GM10266 (cell line): ENCODE results near the gene HOXA3.

Source experiments
- DNase-seq: peaks from one replicate; pipeline ENCODE4 v3.0.0; 2012; ENCODE audit errors: extremely low spot score
- TF ChIP-seq, protein P1 (sequence below): IDR thresholded peaks from 2 replicates; pipeline ENCODE4 v1.5.1; 2012; ENCODE audit warnings: mild to moderate bottlenecking, low read depth; ENCODE audit not compliant: control insufficient read depth, insufficient read depth; ENCODE audit errors: missing control alignments

The HOXA3 gene

DNA sequence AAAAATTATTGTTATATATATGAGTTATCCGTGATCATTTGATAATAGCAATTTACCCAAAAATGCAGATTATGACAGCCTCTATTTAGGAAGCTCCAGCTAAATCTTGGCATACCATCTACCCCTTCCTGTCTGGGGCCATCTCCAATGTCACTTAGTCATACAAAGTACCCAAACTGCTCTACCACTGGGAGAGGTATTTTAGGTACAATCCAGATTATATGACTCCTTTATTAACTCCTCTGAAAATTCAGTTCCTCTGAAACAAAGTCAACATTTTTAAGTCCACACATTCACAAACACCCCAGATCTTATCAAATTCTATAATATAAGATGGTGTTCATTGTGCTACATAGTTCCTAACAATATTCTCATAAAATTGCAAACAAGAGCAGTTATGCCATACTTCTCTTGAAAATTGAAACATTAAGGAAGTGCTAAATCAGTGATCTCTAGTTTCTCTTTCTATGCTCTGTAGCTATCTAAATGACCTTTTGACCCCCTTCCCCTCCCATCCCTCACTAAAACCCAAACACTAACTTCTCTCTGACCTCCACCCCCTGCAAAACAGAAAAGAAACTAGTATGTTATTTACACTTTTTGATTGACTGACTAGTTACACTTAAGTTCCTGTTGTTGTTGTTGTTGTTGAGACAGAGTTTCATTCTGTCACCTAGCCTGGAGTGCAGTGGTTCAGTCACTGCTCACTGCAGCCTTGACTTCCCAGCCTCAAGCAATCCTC is 73.0 kb downstream of the HOXA3 start:
- TF ChIP-seq, protein P1, sequence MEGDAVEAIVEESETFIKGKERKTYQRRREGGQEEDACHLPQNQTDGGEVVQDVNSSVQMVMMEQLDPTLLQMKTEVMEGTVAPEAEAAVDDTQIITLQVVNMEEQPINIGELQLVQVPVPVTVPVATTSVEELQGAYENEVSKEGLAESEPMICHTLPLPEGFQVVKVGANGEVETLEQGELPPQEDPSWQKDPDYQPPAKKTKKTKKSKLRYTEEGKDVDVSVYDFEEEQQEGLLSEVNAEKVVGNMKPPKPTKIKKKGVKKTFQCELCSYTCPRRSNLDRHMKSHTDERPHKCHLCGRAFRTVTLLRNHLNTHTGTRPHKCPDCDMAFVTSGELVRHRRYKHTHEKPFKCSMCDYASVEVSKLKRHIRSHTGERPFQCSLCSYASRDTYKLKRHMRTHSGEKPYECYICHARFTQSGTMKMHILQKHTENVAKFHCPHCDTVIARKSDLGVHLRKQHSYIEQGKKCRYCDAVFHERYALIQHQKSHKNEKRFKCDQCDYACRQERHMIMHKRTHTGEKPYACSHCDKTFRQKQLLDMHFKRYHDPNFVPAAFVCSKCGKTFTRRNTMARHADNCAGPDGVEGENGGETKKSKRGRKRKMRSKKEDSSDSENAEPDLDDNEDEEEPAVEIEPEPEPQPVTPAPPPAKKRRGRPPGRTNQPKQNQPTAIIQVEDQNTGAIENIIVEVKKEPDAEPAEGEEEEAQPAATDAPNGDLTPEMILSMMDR, result no peak
- DNase-seq, result no peak

DNA sequence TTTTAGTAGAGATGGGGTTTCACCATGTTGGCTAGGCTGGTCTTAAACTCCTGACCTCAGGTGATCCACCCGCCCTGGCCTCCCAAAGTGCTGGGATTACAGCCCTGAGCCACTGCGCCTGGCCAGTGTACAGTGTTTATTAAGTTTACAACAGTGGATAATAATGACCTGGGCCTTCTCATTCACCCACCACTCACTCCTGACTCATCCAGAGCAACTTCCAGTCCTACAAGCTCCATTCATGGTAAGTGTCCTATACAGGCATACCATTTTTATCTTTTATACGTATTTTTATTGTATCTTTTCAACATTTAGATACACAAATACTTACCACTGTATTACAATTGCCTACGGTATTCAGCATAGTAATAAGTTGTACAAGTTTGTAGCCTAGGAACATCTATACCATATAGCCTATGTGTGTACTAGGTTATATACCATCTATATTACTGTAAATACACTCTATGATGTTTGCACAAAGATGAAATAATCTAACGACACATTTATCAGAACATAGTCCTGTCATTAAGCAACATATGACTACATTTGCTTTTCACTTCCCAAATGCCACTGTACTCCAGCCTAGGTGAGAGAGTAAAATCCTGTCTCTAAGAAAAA is 73.7 kb downstream of the HOXA3 start:
- TF ChIP-seq, protein P1, result no peak
- DNase-seq, result no peak

DNA sequence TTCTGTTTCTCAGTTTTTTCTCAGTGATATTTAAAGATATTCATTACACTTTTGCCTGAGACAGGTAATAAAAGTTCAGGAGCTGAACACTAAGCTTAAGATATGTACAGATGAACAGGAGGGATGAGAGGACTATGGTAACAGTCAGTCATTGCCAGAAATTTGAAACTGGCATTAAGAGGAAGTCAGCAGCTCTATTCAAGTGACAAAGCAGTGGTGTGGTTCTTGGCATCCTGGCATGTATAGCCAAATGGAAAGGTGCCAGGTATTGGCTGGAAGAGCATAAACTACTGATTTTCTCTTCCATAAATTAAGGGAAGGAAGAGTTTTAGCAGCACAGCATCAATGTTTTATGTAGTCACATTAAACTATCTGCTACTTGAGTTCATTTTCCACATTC is 79.3 kb downstream of the HOXA3 start:
- no peak for DNase-seq
- TF ChIP-seq, protein P1, result no peak

DNA sequence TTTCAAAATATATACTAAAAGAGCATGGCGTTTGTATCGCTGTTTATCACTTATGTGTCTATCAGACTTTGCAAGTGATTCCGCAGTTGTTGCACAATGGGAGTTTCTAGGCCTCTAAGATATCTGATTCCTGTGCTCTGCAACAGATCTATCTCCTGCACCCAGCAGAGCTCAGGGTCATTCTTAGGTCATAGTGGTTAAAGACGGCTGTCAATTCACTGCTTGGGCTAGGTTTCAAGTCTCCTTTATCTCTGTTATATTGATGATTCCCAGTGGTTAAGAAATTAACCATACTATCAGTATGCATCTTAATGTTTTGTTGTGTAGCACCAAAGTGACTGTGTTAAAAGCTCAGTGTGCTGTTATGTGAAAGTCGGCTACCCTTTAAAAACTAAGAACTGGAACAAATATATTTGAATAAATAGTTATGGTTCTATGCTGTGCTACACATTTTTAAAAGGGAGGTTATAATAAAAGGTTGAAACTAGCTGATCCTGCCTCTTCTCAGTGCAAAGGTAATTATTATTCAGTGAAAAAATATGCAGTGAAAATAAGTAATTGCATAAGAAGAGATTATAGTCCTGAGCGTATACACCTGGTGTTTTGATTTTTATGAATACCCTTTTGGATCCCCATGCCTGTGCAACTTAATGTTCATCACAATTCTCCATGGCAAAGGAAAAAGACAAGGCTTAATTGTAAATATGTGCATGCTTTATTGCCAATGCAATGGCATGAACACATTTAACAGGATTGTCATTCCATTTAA is 80.6 kb downstream of the HOXA3 start:
- TF ChIP-seq, protein P1, result no peak
- DNase-seq, result no peak

DNA sequence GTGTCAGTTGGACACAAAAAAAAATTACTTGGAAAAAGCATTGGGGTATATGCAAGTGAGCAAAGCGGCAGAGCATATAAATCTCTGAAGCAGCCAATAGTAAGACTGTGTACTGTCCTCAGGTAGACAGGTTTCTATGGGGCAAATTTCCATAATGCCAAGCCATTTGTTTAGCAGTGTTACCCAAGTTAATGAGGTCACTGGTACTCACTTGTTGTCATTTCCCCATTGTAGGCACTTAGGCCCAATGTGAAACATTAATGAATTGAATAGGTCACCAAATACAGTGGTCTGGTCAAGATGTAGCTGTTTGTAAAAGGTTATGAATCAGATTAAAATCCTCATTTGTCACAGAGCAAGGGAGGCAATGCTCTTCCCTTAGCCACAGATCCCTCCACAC is 84.1 kb downstream of the HOXA3 start:
- no peak for DNase-seq
- TF ChIP-seq, protein P1, result no peak

DNA sequence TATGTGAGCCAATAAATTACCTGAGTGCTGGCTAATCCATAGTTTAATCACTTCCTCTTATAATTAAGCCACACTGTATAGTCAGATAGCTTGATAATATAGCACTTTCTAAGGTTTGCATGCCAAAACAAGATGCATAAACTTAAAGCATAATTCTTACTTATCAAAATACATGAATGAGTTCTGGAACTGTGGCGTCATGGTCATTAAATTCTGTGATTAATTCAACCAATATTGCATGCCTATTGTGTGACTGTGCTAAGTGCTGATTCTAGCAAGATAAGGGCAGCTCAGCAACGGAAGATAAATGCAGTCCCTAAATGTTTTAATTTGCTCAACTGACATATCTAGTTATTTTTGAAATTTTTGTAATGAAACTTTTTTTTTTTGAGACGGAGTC is 86.2 kb downstream of the HOXA3 start:
- DNase-seq, result no peak
- TF ChIP-seq, protein P1, result no peak
